Trophoblast cell (in vitro differentiated cells and primary cell): ENCODE measurements around the gene SRXN1.

Source experiments
- DNase-seq, 2 donors: peaks; one replicate each; pipeline ENCODE4 v3.0.0-alpha.2; 2016
- H2AFZ ChIP-seq: 2 replicates; pipeline ENCODE4 v1.6.1; 2013; ENCODE audit warnings: low read length, moderate library complexity, mild to moderate bottlenecking; ENCODE audit not compliant: insufficient read depth, poor library complexity
- H2AK5ac ChIP-seq: 2 replicates; pipeline ENCODE4 v1.6.1; 2013; ENCODE audit warnings: mild to moderate bottlenecking, low read length
- H2BK120ac ChIP-seq: 2 replicates; pipeline ENCODE4 v1.6.1; 2013; ENCODE audit warnings: low read length, mild to moderate bottlenecking, moderate library complexity; ENCODE audit not compliant: insufficient read depth, poor library complexity
- H2BK12ac ChIP-seq: 2 replicates; pipeline ENCODE4 v1.6.1; 2013; ENCODE audit warnings: mild to moderate bottlenecking, low read length, moderate library complexity
- H2BK5ac ChIP-seq: 2 replicates; pipeline ENCODE4 v1.6.1; 2013; ENCODE audit warnings: low read length, low read depth, moderate library complexity, mild to moderate bottlenecking; ENCODE audit not compliant: poor library complexity
- H3K14ac ChIP-seq: 2 replicates; pipeline ENCODE4 v1.6.1; 2013; ENCODE audit warnings: mild to moderate bottlenecking, low read length
- H3K18ac ChIP-seq: 2 replicates; pipeline ENCODE4 v1.6.1; 2013; ENCODE audit warnings: mild to moderate bottlenecking, low read length
- H3K23ac ChIP-seq: 2 replicates; pipeline ENCODE4 v1.6.1; 2013; ENCODE audit warnings: low read length
- H3K27ac ChIP-seq: 2 replicates; pipeline ENCODE4 v1.5.1; 2013; ENCODE audit warnings: low read depth, mild to moderate bottlenecking, inconsistent platforms, low read length, moderate library complexity
- H3K27me3 ChIP-seq: 2 replicates; pipeline ENCODE4 v1.6.1; 2013; ENCODE audit warnings: inconsistent platforms, mild to moderate bottlenecking, low read length, moderate library complexity; ENCODE audit not compliant: insufficient read depth
- H3K36me3 ChIP-seq, 2 experiments: 1 replicate in 1 of 2; 2 replicates in 1 of 2; pipeline ENCODE4 v1.6.1; 2013; ENCODE audit warnings: low read length in 2 of 2, mild to moderate bottlenecking in 2 of 2, moderate library complexity in 1 of 2; ENCODE audit not compliant: insufficient read depth in 2 of 2, control insufficient read depth in 1 of 2
- H3K4ac ChIP-seq: 2 replicates; pipeline ENCODE4 v1.6.1; 2013; ENCODE audit warnings: low read depth, mild to moderate bottlenecking, low read length, moderate library complexity
- H3K4me1 ChIP-seq, 2 experiments: 1 replicate in 1 of 2; 2 replicates in 1 of 2; pipeline ENCODE4 v1.6.1; 2013; ENCODE audit warnings: low read length in 2 of 2, mild to moderate bottlenecking in 2 of 2, moderate library complexity in 1 of 2; ENCODE audit not compliant: insufficient read depth in 2 of 2, control insufficient read depth in 1 of 2
- H3K4me2 ChIP-seq: 2 replicates; pipeline ENCODE4 v1.6.1; 2013; ENCODE audit warnings: inconsistent platforms, mild to moderate bottlenecking, low read length, moderate library complexity
- H3K4me3 ChIP-seq: 2 replicates; pipeline ENCODE4 v1.5.1; 2013; ENCODE audit warnings: mild to moderate bottlenecking, low read depth, low read length, inconsistent platforms
- H3K79me1 ChIP-seq: one replicate; pipeline ENCODE4 v1.6.1; 2013; ENCODE audit warnings: low read length
- H3K79me2 ChIP-seq: 2 replicates; pipeline ENCODE4 v1.6.1; 2013; ENCODE audit warnings: low read length, mild to moderate bottlenecking; ENCODE audit not compliant: control insufficient read depth, insufficient read depth, poor library complexity
- H3K9ac ChIP-seq: 2 replicates; pipeline ENCODE4 v1.6.1; 2013; ENCODE audit warnings: mild to moderate bottlenecking, low read length
- H3K9me3 ChIP-seq: 2 replicates; pipeline ENCODE4 v1.6.1; 2013; ENCODE audit warnings: low read depth, mild to moderate bottlenecking, control low read depth, inconsistent platforms, low read length; ENCODE audit not compliant: insufficient read depth
- H4K12ac ChIP-seq: 2 replicates; pipeline ENCODE4 v1.6.1; 2013; ENCODE audit warnings: low read depth, mild to moderate bottlenecking, low read length, moderate library complexity
- H4K8ac ChIP-seq: 2 replicates; pipeline ENCODE4 v1.6.1; 2013; ENCODE audit warnings: low read depth, mild to moderate bottlenecking, low read length, moderate library complexity
- H4K91ac ChIP-seq: one replicate; pipeline ENCODE4 v1.6.1; 2013; ENCODE audit warnings: low read depth, mild to moderate bottlenecking, low read length, moderate library complexity
- WGBS: extraction: QIAGEN DNeasy Blood & Tissue Kit; methylation state at CpG from one replicate; pipeline ENCODE4 v1.1.7; 2013; ENCODE audit warnings: missing lambda C conversion rate; ENCODE audit not compliant: insufficient read length, insufficient coverage; ENCODE audit errors: extremely low coverage; 5-methylcytosine and 5-hydroxymethylcytosine counted together

Gene SRXN1

GRCh38 chr20:667351-668034 is 14.5 kb upstream of the SRXN1 start:
- no peak overlapping the region for H3K4me2 ChIP-seq
- H3K9ac ChIP-seq: no peak overlapping the region
- H3K4ac ChIP-seq: no peak overlapping the region
- H2BK120ac ChIP-seq: no peak overlapping the region
- no peak overlapping the region for H2AK5ac ChIP-seq
- no CpG with 5 or more reads among the region's 9 CpGs for WGBS
- no peak overlapping the region for H2BK12ac ChIP-seq
- no peak overlapping the region for H2BK5ac ChIP-seq
- no peaks in the 10 kb centered on the region for H3K4me1 ChIP-seq
- H3K14ac ChIP-seq: no peak overlapping the region
- H3K4me3 ChIP-seq: no peak overlapping the region
- no peak overlapping the region for H4K8ac ChIP-seq
- no peaks in the 10 kb centered on the region for H3K36me3 ChIP-seq
- DNase-seq: peak; percentile 27 to 61
- no peak overlapping the region for H2AFZ ChIP-seq
- no peaks in the 10 kb centered on the region for H3K79me1 ChIP-seq
- peaks cover 3% of the 10 kb centered on the region for H3K27me3 ChIP-seq
- no peak overlapping the region for H4K12ac ChIP-seq
- H3K18ac ChIP-seq: no peak overlapping the region
- H3K23ac ChIP-seq: no peak overlapping the region
- H4K91ac ChIP-seq: no peak overlapping the region
- no peaks in the 10 kb centered on the region for H3K79me2 ChIP-seq
- no peak overlapping the region for H3K27ac ChIP-seq
- peaks cover 8% of the 10 kb centered on the region for H3K9me3 ChIP-seq

DNA sequence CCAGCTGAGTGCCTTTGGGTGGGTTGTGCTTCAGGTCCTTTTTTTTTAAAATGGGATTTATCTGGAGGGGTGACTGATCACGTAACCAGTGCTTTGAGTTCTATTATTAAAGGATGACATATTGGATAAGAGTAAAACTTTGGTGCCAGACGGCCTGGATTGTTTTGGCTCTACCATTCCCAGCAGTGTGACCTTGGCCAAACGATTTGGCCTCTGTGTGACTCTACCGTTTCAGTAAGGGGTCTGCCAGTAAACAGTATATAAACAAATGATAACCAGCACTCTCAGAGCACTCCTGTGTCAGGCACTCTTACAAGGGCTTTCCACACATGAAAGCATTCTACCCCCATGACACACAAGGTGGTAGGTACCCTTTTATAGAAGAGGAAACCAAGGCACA is 13.9 kb upstream of the SRXN1 start:
- WGBS: no CpG with 5 or more reads among the region's 4 CpGs

DNA sequence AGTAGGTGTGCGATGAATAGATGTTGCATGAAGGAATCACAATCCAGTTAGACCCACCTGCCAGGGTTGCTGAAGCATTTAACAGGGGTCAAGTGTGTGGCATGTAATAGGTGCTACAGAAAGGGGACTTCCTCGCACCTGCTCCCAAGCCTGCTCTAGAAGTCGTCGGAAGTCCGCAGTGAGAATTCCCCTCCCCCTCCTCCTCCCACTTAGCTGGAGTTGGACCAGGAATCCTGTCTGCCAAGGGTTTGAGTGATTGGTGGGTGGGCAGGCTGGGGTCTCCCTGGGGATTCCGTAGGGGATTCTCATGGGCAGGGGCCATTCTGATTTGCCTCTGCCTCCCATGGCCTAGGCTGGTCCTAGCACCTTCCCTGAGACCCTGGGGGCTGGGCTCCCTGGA is 12.3 kb upstream of the SRXN1 start:
- Histone ChIP-seq H2AFZ (no peak overlapping the region), H4K91ac (no peak overlapping the region), H2BK120ac (no peak overlapping the region), H3K4me3 (no peak overlapping the region), H3K4me1 (peaks cover 4 to 5% of the 10 kb centered on the region in 2 experiments), H2AK5ac (no peak overlapping the region), H3K27ac (no peak overlapping the region), H4K8ac (no peak overlapping the region), H3K23ac (no peak overlapping the region), H2BK12ac (no peak overlapping the region), H3K9me3 (peaks cover 6% of the 10 kb centered on the region), H3K27me3 (peaks cover 3% of the 10 kb centered on the region), H4K12ac (no peak overlapping the region), H3K18ac (no peak overlapping the region), H3K4ac (no peak overlapping the region), H3K4me2 (no peak overlapping the region), H3K9ac (no peak overlapping the region), H2BK5ac (no peak overlapping the region), H3K79me2 (no peaks in the 10 kb centered on the region), H3K79me1 (no peaks in the 10 kb centered on the region), H3K14ac (no peak overlapping the region), H3K36me3 (no peaks in the 10 kb centered on the region)
- WGBS: no CpG with 5 or more reads among the region's 6 CpGs
- DNase-seq: no peak

More for the DNA sequence above, 13.9 kb upstream of the SRXN1 start:
- H4K8ac ChIP-seq: no peak overlapping the region
- DNase-seq: no peak
- H3K79me2 ChIP-seq: no peaks in the 10 kb centered on the region
- H4K12ac ChIP-seq: no peak overlapping the region
- H2BK5ac ChIP-seq: no peak overlapping the region
- no peak overlapping the region for H2BK12ac ChIP-seq
- no peak overlapping the region for H3K9ac ChIP-seq
- H2AK5ac ChIP-seq: no peak overlapping the region
- H3K27me3 ChIP-seq: peaks cover 3% of the 10 kb centered on the region
- H3K4me2 ChIP-seq: no peak overlapping the region
- H3K36me3 ChIP-seq: no peaks in the 10 kb centered on the region
- no peak overlapping the region for H3K27ac ChIP-seq
- peaks cover 0 to 3% of the 10 kb centered on the region in 2 experiments for H3K4me1 ChIP-seq
- H3K9me3 ChIP-seq: peaks cover 6% of the 10 kb centered on the region
- H3K79me1 ChIP-seq: no peaks in the 10 kb centered on the region
- no peak overlapping the region for H4K91ac ChIP-seq
- H2BK120ac ChIP-seq: no peak overlapping the region
- H3K4me3 ChIP-seq: no peak overlapping the region
- no peak overlapping the region for H2AFZ ChIP-seq
- H3K4ac ChIP-seq: no peak overlapping the region
- H3K23ac ChIP-seq: no peak overlapping the region
- H3K18ac ChIP-seq: no peak overlapping the region
- H3K14ac ChIP-seq: no peak overlapping the region

DNA sequence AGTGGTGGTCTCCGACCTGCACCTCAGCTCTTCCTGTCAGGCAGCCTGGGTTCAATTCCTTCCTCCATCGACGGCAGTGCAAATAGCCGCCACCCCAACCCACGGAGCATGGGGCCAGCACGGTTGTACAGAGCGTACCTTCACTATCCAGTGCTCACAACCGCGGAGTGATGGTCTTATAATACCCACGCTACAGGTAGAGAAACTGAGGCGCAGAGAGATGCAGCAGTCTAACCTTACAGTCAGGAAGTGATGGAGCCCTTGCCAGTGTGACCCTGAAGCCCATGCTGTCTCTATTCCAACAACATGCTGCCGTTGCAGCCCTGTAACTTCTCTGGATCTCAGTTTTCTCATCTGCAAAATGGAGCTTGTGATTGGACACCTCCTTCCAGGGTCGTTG is 11.6 kb upstream of the SRXN1 start:
- peaks cover 4 to 5% of the 10 kb centered on the region in 2 experiments for H3K4me1 ChIP-seq
- H2BK5ac ChIP-seq: no peak overlapping the region
- H3K9me3 ChIP-seq: peaks cover 7% of the 10 kb centered on the region
- no peak overlapping the region for H2AK5ac ChIP-seq
- H3K4me3 ChIP-seq: no peak overlapping the region
- no peak overlapping the region for H3K9ac ChIP-seq
- no peaks in the 10 kb centered on the region for H3K79me1 ChIP-seq
- no peak overlapping the region for H3K27ac ChIP-seq
- H3K23ac ChIP-seq: no peak overlapping the region
- H3K4ac ChIP-seq: no peak overlapping the region
- no peak overlapping the region for H2BK12ac ChIP-seq
- H3K18ac ChIP-seq: no peak overlapping the region
- H4K12ac ChIP-seq: no peak overlapping the region
- H2AFZ ChIP-seq: no peak overlapping the region
- DNase-seq: no peak
- peaks cover 3% of the 10 kb centered on the region for H3K27me3 ChIP-seq
- H4K8ac ChIP-seq: no peak overlapping the region
- no peaks in the 10 kb centered on the region for H3K79me2 ChIP-seq
- no CpG with 5 or more reads among the region's 13 CpGs for WGBS
- no peak overlapping the region for H3K14ac ChIP-seq
- H3K4me2 ChIP-seq: no peak overlapping the region
- no peaks in the 10 kb centered on the region for H3K36me3 ChIP-seq
- no peak overlapping the region for H2BK120ac ChIP-seq
- no peak overlapping the region for H4K91ac ChIP-seq
